ENCODE data around the gene IL2RG.
A peak's percentile ranks its signal among the peaks of the same experiment; 100 is the strongest.

Gene IL2RG

DNA sequence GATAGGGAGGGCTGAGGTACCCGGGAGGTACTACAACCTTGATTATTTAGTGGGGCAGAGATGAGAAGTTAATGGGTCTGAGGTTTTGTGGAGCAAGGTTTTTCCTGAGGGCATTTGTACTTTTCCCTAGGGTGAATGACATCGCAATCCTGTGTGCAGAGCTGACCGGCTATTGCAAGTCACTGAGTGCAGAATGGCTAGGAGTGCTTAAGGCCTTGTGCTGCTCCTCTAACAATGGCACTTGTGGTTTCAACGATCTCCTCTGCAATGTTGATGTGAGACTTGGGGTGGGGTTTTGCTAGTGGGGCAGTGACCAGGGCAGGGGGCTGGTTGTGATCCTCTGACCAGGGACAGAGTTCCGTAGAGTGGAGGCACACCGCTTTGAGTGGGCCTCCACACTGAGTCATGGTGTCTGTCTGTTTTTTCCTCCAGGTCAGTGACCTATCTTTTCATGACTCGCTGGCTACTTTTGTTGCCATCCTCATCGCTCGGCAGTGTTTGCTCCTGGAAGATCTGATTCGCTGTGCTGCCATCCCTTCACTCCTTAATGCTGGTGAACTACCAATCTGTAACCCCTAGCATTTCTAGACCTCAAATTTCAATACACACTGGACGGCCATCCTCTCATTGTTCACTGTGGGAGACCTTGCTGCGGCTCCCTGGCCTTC is 16.9 kb upstream of the IL2RG start:
- Mint-ChIP-seq H3K36me3 (peaks cover 68% of the 10 kb centered on the region), H3K27ac (peak overlapping the region; percentile 58), H3K4me1 (peaks cover 13% of the 10 kb centered on the region), H3K27me3 (no peaks in the 10 kb centered on the region), H3K9me3 (no peaks in the 10 kb centered on the region), H3K4me3 (no peak overlapping the region)
- ATAC-seq: no peak

DNA sequence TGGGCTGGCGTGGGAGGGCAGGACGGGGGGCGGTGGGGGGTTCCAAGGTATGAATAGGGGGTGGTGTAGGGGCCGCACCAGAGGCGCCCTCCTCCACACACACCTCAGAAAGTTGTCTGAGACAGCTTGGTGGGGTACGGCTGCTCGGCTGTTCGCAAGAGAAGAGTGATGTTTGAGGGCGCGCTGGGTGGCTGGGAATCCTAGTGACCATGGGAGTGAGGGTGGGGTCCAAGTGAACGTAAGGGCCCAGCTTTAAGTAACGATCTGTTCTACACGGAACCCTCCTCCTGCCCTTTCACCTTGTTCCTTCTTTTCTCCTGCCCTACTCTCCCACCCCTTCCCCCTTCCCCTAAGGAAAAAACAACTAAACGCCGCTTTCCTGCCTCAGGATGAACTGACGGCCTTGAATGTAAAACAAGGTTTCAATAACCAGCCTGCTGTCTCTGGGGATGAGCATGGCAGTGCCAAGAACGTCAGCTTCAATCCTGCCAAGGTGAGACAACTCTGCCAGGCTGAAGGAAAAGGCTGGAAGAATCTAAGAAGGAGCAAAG is 7.7 kb upstream of the IL2RG start:
- H3K4me3 Mint-ChIP-seq: peak overlapping the region; percentile 95
- peaks cover 5% of the 10 kb centered on the region for H3K4me1 Mint-ChIP-seq
- peaks cover 22% of the 10 kb centered on the region for H3K36me3 Mint-ChIP-seq
- H3K9me3 Mint-ChIP-seq: no peaks in the 10 kb centered on the region
- ATAC-seq: peak; percentile 50
- H3K27ac Mint-ChIP-seq: peak overlapping the region; percentile 98
- H3K27me3 Mint-ChIP-seq: no peaks in the 10 kb centered on the region

DNA sequence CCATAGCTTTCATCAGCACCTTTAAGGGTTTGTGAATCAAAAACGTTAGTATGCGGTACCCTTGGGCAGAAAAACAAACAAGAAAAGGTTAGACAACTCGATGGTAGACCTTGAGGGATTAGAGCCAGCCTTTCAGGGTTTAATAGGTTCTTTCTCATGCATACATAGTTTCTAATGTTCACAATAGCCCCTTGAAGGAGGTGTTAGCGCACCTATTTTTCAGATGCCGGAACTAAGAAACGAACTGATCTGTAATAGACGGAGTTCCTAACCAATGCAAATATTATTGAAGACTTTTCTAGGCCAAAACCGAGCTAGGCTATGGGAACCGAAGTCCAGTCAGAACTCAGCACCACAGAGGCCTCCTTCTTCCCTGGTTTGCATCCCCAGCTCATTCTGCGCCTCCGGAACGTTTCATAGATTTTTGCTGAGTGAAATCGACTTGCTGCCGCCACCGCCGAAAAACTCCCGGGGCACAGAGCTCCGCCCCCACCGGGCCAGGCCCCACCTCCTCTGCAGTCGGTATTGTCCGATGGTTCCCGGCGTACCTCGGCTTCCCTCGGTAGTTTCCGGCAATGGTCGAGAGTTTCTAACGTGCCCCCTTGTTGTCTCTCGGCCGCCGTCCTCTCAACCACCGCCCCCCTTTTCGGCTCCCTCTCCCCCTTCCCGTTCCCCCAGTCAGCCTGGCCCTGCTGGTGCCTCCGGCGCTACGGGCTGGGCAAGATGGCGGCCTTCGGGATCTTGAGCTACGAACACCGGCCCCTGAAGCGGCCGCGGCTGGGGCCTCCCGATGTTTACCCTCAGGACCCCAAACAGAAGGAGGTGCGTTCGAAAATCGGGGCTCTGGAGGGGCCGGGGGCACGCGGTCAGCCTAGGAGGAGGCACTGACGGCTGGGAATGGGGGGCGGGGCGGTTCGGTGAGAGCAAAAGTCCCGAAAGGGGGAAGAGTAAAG is 6.9 kb upstream of the IL2RG start, which contains the start of gene MED12:
Gene MED12, plus strand, starts transcription at position 565 of the 953 bp plus-strand sequence. Its CDS starts 159 bp downstream, at position 724.
- Mint-ChIP-seq H3K4me3 (peak within 1 kb of the TSS; percentile 95), H3K4me1 (peaks cover 5% of the 10 kb centered on the region), H3K9me3 (no peaks in the 10 kb centered on the region), H3K36me3 (peaks cover 19% of the 10 kb centered on the region), H3K27me3 (no peaks in the 10 kb centered on the region), H3K27ac (peak within 1 kb of the TSS; percentile 98)
- peak; percentile 99 for ATAC-seq

DNA sequence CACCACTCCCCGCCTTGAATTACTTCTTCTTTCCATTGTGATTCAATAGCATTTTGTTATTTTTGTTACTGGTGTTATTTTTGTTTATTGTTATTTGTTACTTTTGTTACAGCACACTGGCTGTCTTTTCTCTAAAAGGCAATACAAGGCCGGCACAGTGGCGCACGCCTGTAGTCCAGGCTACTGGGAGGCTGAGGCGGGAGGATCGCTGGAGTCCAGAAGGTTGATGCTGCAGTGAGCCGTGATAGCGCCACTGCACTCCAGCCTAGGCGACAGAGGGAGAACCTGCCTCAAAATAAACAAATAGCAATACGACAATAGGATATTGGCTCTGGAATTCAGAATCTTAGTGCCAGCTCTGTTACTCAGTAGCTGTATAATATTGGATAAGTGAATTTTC is 6.0 kb upstream of the IL2RG start:
- no peak for ATAC-seq
- Mint-ChIP-seq H3K27me3 (no peaks in the 10 kb centered on the region), H3K4me3 (no peak overlapping the region), H3K36me3 (peaks cover 10% of the 10 kb centered on the region), H3K4me1 (peaks cover 10% of the 10 kb centered on the region), H3K27ac (peak overlapping the region; percentile 98), H3K9me3 (no peaks in the 10 kb centered on the region)

DNA sequence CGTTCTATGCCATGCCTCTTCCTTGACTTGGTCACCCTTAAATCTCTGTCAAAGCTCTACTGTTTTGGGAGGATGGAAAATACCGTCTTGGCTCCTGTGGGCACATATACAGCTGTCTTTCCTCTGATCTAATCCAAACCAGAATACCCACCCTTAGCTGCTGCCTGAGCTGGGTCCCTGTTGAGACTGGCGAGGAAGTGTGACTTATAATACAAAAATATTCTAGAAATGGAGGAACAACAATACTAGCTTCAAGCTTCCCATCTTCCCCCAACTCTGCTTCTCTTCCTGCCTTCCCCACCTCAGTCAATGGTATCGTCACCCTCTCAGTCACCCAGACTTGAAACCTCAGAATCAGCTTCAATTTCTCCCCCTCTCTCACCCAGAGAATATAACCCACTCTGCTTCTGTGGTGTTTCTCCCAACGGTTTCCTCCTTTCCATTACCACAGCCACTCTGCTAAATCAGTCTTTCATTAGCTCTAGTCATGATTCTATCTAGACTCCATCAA is 599 bp upstream of the IL2RG start:
- Mint-ChIP-seq H3K27me3 (no peaks in the 10 kb centered on the region), H3K9me3 (no peaks in the 10 kb centered on the region), H3K36me3 (peaks cover 41% of the 10 kb centered on the region), H3K4me3 (peak overlapping the region; percentile 98), H3K4me1 (peaks cover 49% of the 10 kb centered on the region), H3K27ac (peak overlapping the region; percentile 94)
- peak; percentile 32 for ATAC-seq

DNA sequence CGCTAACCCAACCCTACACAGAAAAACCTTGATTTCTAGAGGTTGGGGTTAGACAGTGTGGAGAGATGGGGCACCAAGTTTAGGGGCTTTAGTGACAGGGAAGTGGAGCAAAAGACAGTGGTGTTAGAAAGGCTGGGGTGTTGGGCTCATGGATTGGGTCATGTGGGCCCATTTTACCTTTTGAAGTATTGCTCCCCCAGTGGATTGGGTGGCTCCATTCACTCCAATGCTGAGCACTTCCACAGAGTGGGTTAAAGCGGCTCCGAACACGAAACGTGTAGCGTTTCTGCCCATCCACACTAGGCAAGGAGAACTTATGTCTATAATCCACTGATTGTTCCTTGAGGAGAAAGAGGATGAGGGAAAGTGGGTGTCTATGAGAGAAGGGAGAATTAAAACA is 2.3 kb downstream of the IL2RG start:
- H3K9me3 Mint-ChIP-seq: no peaks in the 10 kb centered on the region
- H3K4me3 Mint-ChIP-seq: peak overlapping the region; percentile 98
- no peaks in the 10 kb centered on the region for H3K27me3 Mint-ChIP-seq
- peaks cover 74% of the 10 kb centered on the region for H3K4me1 Mint-ChIP-seq
- ATAC-seq: no peak
- peaks cover 58% of the 10 kb centered on the region for H3K36me3 Mint-ChIP-seq
- peak overlapping the region; percentile 94 for H3K27ac Mint-ChIP-seq

DNA sequence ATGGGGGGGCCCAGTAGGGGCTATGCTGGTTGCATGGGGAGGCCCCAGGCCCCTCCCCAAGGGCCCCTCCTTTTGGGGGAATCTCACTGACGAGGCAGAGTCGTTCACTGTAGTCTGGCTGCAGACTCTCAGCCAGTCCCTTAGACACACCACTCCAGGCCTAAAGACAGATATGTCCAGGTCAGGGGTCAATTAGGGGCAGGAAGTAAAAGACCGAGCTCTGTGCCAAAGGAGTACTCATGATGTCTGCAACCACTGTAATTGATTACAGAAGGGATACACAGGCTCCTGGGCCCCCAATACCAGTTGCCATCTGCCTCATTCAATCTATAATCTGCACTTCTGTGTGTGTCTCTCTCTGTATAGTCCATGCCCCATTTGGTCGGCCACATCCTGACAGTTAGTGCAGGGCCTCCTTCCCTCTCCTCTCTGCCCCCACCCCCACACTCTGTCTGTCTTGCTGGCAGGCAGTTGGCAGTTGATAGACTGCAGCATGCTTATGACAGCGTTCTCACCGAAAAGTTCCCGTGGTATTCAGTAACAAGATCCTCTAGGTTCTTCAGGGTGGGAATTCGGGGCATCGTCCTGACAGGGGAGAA is 3.5 kb downstream of the IL2RG start:
- Mint-ChIP-seq H3K36me3 (peaks cover 58% of the 10 kb centered on the region), H3K27me3 (no peaks in the 10 kb centered on the region), H3K27ac (peak overlapping the region; percentile 94), H3K4me3 (peak overlapping the region; percentile 98), H3K4me1 (peaks cover 86% of the 10 kb centered on the region), H3K9me3 (no peaks in the 10 kb centered on the region)
- no peak for ATAC-seq

DNA sequence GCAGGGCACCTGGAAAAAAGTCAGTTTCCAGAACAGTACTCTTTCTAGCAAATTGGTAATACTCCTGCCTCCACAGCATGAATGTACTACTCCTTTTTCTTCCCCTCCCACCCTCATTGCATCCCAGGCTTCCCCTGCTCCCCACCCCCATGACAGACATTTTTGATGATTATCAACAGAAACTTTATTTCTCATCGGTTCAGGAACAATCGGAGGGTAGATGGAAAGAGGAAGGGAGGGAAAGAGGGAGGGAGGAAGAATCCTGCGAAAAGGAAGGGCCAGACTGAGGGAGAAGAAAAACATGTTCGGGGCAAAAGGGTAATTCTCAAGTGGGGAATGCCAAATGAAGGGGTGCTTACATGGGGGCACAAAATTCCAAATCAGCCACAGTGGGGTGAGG is 4.1 kb downstream of the IL2RG start:
- Mint-ChIP-seq H3K36me3 (peaks cover 58% of the 10 kb centered on the region), H3K27me3 (no peaks in the 10 kb centered on the region), H3K4me1 (peaks cover 86% of the 10 kb centered on the region), H3K4me3 (no peak overlapping the region), H3K27ac (no peak overlapping the region), H3K9me3 (no peaks in the 10 kb centered on the region)
- ATAC-seq: no peak

DNA sequence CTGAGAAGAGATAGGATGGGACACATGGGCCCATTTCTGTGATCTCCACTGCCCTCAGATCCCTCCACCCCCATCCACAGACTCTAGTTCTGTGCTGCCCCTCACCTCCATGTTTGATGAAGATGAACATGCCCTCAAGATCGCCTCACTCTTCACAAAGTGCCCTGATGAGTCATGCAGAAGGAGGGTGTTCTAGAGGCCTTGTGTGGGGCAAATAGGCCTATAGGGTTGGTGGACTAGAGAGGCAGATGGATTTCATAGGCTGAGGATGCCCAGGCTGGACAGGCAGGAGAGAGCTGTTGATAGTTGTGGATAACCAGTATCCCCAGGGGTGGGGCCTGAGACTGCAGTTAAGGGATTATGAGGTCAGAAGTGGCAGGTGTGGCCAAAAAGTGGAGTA is 5.0 kb downstream of the IL2RG start, which contains the start of gene CXorf65:
Gene CXorf65, minus strand, starts transcription at position 314 of the 400 bp plus-strand sequence. Its CDS starts 184 bp downstream, at position 130.
- Mint-ChIP-seq H3K4me3 (no peak within 1 kb of the TSS), H3K27ac (peak within 1 kb of the TSS; percentile 54), H3K4me1 (peaks cover 84% of the 10 kb centered on the region), H3K27me3 (no peaks in the 10 kb centered on the region), H3K36me3 (peaks cover 58% of the 10 kb centered on the region), H3K9me3 (no peaks in the 10 kb centered on the region)
- ATAC-seq: no peak

DNA sequence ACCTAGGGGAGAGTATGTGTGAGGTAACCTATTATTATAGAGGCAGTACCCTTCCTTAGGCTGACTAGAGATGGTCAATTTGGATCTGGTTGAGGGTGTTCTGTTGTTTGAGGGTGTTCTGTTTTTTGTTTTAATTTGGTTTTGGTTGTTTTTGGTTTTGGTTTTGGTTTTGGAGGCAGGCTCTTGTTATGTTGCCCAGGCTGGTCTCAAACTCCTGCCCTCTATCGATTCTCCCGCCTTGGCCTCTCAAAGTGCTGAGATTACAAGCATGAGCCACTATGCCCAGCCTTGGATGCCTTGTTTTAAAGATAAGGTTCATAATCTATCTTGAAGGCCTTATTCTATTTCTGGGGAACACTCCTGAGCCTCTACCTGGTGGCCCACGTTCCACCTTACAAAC is 5.7 kb downstream of the IL2RG start:
- ATAC-seq: no peak
- Mint-ChIP-seq H3K27ac (peak overlapping the region; percentile 54), H3K4me3 (no peak overlapping the region), H3K9me3 (no peaks in the 10 kb centered on the region), H3K4me1 (peaks cover 88% of the 10 kb centered on the region), H3K36me3 (peaks cover 53% of the 10 kb centered on the region), H3K27me3 (no peaks in the 10 kb centered on the region)

DNA sequence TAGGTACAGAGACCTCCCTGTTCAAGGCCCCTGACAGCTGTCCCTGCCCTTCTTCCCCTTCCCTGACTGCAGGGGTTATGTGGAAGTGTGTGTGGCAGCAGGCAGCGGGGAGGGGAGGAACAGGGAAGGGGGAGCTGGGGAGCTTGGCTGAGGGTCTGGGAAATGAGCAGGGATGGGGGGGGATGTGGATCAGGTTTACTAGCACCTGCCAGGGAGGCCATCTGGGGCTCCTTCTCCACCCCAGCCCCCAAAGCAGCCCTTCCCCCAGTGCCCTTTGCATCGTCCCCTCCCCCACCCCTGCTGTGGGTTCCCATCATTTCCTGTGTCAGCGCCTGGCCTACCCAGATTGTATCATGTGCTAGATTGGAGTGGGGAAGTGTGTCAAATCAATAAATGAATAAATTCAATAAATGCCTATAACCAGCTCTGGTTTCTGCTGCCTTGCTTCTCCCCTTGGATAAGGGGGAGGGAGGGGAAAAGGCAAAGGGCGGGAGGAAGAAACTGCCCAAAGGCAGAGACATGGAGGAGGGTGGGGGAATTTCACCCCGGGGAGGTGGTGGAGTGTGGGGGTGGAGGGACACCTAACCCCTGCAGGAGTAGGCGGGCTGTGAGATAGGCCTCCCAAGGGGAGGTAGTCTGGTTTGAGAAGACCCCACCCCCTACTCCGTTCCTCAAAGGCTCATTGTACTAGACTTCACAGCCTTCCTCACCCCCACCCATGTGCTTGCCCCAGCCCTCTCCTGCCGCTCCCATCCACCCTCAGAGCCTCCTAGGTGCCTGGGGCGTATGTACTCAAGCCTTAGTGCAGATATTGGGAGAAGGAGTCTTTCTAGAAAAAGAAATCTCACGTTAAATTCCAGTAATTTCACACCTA is 8.0 kb downstream of the IL2RG start:
- peak; percentile 78 for ATAC-seq
- H3K4me1 Mint-ChIP-seq: peaks cover 80% of the 10 kb centered on the region
- no peaks in the 10 kb centered on the region for H3K27me3 Mint-ChIP-seq
- peaks cover 31% of the 10 kb centered on the region for H3K36me3 Mint-ChIP-seq
- peak overlapping the region; percentile 89 for H3K27ac Mint-ChIP-seq
- peak overlapping the region; percentile 52 for H3K4me3 Mint-ChIP-seq
- no peaks in the 10 kb centered on the region for H3K9me3 Mint-ChIP-seq

DNA sequence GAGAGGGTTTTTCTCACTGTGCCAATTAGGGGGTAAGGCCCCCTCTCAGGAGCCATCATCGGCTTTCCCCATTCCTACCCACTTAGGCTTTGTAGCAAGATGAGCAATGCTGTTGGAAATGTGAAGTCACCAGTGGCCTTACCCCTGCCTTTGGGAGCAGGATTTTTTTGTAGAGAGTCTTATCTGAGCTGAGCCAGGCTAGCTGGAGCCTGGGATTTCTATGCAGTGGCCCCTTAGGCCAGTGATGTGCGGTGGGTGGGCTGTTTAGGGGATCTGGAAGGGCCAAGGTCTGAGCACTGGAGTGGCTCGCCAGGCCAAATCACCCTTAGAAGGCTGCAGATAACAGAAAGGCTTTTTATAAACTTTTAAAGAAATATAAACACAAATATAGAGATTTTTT is 9.1 kb downstream of the IL2RG start:
- no peak for ATAC-seq
- Mint-ChIP-seq H3K36me3 (peaks cover 20% of the 10 kb centered on the region), H3K4me3 (no peak overlapping the region), H3K27me3 (no peaks in the 10 kb centered on the region), H3K4me1 (peaks cover 71% of the 10 kb centered on the region), H3K27ac (peak overlapping the region; percentile 89), H3K9me3 (no peaks in the 10 kb centered on the region)

DNA sequence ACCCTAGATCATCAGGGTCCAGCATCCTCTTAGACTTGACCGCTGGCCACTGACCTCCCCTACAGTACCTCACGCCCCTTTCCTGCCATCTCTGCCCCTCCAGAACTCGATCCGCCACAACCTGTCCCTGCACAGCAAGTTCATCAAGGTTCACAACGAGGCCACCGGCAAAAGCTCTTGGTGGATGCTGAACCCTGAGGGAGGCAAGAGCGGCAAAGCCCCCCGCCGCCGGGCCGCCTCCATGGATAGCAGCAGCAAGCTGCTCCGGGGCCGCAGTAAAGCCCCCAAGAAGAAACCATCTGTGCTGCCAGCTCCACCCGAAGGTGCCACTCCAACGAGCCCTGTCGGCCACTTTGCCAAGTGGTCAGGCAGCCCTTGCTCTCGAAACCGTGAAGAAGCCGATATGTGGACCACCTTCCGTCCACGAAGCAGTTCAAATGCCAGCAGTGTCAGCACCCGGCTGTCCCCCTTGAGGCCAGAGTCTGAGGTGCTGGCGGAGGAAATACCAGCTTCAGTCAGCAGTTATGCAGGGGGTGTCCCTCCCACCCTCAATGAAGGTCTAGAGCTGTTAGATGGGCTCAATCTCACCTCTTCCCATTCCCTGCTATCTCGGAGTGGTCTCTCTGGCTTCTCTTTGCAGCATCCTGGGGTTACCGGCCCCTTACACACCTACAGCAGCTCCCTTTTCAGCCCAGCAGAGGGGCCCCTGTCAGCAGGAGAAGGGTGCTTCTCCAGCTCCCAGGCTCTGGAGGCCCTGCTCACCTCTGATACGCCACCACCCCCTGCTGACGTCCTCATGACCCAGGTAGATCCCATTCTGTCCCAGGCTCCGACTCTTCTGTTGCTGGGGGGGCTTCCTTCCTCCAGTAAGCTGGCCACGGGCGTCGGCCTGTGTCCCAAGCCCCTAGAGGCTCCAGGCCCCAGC is 10.5 kb downstream of the IL2RG start:
- Mint-ChIP-seq H3K36me3 (peaks cover 6% of the 10 kb centered on the region), H3K9me3 (no peaks in the 10 kb centered on the region), H3K4me3 (no peak overlapping the region), H3K27ac (peak overlapping the region; percentile 74), H3K4me1 (peaks cover 59% of the 10 kb centered on the region), H3K27me3 (no peaks in the 10 kb centered on the region)
- ATAC-seq: no peak

Measured in stimulated activated memory B cell treated with anti-CD40 and anti-IgM and Interleukin-4, amounts not matched to agents 10 μg/mL and 1 μg/mL and 100 μg/mL, for 72 hours (primary cell).